Cardiac fibroblast (primary cell): ENCODE results near the gene LYPD1.
"Not testable (repeated sequence)": the region's sequence is repeated elsewhere in the genome, so short reads cannot be mapped to it uniquely, and the experiment has no call there.

Experiments used
- DNase-seq, 2 donors: peaks; one replicate each; pipeline versions ENCODE4 v3.0.0 to v3.0.0-alpha.2; 2010; ENCODE audit warnings: low read depth in 2 of 2
- H3K4me3 ChIP-seq, 2 donors: replicated peaks in 1 of 2; 1 replicate in 1 of 2; 2 replicates in 1 of 2; pipeline ENCODE4 v1.5.1; 2011; ENCODE audit warnings: low read depth in 2 of 2, low read length in 2 of 2, mild to moderate bottlenecking in 2 of 2, moderate library complexity in 1 of 2
- TF ChIP-seq, protein P1 (sequence below): IDR thresholded peaks from one replicate; pipeline ENCODE4 v1.5.1; 2011; ENCODE audit warnings: low read depth, mild to moderate bottlenecking, low read length, inconsistent platforms

LYPD1 gene

DNA sequence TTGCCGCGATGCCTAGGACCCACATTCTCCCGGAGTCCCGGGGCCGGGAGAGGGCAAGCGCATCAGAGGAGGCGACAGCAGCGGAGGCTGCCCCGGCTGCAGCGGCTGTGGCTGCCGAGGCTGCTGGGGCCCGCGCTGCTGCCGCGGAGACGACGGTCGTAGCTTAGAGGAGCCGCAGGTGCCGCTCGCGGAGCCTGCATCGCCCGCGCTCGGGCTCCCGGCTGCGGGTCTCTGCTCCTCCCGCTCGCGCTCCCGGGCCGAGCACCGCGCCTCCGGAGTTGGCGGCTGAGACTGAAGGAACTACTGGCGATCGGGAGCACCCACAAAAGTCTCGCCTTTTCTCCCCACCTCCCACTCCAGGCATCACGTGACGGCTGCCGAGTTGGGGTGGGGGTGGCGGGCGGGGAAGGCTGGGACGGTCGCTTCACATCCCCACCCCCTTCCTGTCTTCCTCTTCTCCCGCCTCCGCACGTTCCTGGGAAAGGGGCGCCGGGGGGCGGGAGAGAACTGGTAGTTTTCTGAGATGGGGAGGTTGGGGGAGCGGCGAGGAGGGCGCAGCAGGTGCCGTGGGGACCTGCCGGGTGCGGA, at the start of gene LYPD1:
Gene LYPD1 (minus strand): TSS at position 298 of the 588 bp plus-strand sequence. CDS start 273 bp downstream, at position 25.
- H3K4me3 ChIP-seq = peak within 1 kb of the TSS; percentile 38 to 56
- TF ChIP-seq, protein P1, sequence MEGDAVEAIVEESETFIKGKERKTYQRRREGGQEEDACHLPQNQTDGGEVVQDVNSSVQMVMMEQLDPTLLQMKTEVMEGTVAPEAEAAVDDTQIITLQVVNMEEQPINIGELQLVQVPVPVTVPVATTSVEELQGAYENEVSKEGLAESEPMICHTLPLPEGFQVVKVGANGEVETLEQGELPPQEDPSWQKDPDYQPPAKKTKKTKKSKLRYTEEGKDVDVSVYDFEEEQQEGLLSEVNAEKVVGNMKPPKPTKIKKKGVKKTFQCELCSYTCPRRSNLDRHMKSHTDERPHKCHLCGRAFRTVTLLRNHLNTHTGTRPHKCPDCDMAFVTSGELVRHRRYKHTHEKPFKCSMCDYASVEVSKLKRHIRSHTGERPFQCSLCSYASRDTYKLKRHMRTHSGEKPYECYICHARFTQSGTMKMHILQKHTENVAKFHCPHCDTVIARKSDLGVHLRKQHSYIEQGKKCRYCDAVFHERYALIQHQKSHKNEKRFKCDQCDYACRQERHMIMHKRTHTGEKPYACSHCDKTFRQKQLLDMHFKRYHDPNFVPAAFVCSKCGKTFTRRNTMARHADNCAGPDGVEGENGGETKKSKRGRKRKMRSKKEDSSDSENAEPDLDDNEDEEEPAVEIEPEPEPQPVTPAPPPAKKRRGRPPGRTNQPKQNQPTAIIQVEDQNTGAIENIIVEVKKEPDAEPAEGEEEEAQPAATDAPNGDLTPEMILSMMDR = no peak
- peak in 1 of 2 donors; percentile 17 for DNase-seq

DNA sequence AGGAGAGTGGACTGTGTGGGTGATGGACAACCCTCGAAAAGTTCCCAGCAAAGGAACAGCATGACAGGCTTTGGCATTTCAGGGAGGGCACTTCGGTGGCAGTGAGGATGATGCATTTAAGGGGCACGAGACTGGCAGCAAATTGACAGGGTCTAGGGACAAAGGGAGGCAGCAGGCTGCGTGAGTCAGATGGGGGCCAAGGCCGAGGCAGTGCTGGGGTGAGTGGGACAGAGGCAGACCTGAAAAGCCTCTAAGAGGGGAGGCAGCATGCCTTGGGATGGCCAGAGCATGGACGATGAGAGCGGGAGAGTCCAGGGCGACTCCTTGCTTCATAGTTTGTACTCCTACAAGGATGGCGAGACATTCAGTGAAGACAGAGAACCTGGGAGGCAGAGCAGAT, 49.5 kb upstream of the LYPD1 start:
- TF ChIP-seq, protein P1 = no peak
- no peak overlapping the region for H3K4me3 ChIP-seq
- no peak for DNase-seq

- H3K4me3 ChIP-seq = no peak overlapping the region
- TF ChIP-seq, protein P1 = no peak
- no peak for DNase-seq
Measured at GRCh38 chr2:132716954-132717353, 46.9 kb upstream of the LYPD1 start.

DNA sequence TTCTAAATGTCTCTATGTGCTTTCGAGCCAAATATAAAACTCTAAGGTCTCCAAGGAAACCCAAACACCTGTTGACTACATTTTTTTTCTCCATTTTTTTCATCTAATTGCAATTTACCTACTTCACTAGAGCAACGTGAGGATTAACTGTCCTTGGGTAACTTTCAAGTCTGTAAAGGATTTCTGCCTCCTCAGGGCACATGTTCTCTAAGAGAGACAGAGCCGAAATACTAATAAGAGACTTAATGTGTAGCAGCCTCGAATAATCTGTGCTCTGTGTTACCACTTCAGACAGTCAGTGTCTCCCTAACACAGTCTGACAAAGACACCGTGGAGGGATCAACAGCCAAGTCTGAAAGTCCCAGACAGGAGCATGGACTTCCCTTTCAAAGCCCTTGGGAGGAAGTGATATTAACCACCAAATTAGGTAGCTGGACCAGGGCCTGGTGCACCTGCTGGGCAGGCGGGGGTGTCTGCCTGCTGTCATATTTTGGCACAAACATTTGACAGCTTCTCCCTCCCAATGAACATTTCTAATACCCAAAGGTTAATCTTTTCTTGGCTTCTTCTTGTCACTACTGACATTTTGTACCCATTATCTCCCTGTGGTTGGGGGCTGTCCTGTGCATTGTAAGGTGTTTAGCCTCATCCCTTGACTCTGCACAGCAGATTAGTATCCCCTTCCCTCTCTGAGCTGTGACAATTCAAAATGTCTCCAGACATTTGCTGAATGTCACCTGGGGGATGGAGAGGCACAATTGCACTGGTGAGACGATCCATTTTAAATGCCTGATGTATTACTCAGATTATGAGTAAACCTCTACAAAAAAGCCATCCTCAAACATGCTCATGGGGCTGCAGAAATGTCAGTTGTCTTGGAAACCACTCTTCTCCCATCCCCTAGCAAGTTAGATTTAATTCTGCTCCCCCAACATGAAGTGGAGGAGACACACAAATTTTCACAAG, 45.7 kb upstream of the LYPD1 start:
- no peak for DNase-seq
- no peak overlapping the region for H3K4me3 ChIP-seq
- TF ChIP-seq, protein P1 = no peak

DNA sequence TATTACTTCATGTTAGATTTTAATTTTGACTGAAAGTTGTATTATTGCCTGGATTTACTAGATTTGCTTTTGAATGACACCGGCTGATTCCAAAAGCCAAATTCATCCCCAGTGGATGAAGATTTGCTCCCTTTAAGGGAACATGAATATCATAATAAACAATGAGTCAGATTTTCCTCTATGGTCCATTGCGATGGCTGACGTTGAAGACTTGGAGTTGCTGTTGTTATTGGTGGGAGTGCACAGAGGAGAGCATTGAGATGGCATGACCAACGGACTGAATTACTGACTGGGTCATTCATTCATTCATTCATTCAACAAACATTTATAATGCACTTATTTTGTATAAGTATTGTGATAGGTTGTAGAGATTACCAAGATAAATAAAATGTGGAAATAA, 33.4 kb upstream of the LYPD1 start:
- H3K4me3 ChIP-seq = no peak overlapping the region
- DNase-seq = peak in 1 of 2 donors; percentile 66
- TF ChIP-seq, protein P1 = no peak

- no peak overlapping the region for H3K4me3 ChIP-seq
- DNase-seq = peak in 1 of 2 donors; percentile 50
- TF ChIP-seq, protein P1 = no peak
Measured at GRCh38 chr2:132701810-132702209, 31.8 kb upstream of the LYPD1 start.

DNA sequence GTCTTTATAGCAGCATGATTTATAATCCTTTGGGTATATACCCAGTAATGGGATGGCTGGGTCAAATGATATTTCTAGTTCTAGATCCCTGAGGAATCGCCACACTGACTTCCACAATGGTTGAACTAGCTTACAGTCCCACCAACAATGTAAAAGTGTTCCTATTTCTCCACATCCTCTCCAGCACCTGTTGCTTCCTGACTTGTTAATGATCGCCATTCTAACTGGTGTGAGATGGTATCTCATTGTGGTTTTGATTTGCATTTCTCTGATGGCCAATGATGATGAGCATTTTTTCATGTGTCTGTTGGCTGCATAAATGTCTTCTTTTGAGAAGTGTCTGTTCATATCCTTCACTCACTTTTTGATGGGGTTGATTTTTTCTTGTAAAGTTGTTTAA, 29.8 kb upstream of the LYPD1 start:
- H3K4me3 ChIP-seq, DNase-seq: not testable (repeated sequence)

DNA sequence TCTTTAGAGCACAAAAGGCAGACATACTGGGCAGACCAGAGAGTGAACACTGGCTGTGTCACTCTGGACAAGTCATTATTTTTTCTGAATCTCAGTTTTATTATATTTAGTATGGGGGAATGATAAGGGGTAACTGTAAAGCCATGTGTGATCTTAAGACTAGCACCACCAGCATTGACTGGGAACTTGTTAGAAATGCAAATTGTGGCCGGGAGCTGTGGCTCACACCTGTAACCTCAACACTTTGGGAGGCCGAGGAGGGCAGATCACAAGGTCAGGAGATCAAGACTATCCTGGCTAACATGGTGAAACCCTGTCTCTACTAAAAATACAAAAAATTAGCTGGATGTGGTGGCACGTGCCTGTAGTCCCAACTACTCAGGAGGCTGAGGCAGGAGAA, 28.3 kb upstream of the LYPD1 start:
- DNase-seq, H3K4me3 ChIP-seq: not testable (repeated sequence)
